Measurements from ENCODE around the gene RASSF5.
A peak's percentile ranks its signal among the peaks of the same experiment; 100 is the strongest.

RASSF5 gene, protein sequence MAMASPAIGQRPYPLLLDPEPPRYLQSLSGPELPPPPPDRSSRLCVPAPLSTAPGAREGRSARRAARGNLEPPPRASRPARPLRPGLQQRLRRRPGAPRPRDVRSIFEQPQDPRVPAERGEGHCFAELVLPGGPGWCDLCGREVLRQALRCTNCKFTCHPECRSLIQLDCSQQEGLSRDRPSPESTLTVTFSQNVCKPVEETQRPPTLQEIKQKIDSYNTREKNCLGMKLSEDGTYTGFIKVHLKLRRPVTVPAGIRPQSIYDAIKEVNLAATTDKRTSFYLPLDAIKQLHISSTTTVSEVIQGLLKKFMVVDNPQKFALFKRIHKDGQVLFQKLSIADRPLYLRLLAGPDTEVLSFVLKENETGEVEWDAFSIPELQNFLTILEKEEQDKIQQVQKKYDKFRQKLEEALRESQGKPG

DNA sequence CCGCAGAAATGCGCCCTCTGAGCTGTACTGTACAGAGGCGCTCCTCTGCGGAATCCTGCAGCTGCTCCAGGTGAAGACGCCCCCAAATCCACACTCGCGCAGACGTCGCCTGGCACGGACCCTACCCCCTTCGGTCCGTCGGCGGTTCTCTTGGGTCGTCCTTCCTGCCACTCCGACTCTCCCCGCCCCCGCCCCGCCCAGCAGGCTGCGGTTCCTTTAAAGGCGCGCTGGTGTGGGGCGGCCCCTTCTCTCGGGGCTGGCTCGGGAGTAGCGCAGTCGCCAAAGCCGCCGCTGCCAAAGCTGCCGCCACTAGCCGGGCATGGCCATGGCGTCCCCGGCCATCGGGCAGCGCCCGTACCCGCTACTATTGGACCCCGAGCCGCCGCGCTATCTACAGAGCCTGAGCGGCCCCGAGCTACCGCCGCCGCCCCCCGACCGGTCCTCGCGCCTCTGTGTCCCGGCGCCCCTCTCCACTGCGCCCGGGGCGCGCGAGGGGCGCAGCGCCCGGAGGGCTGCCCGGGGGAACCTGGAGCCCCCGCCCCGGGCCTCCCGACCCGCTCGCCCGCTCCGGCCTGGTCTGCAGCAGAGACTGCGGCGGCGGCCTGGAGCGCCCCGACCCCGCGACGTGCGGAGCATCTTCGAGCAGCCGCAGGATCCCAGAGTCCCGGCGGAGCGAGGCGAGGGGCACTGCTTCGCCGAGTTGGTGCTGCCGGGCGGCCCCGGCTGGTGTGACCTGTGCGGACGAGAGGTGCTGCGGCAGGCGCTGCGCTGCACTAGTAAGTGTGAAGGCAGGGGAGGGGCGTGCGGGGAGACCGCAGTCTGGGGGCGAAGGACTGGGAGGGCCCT lies at the start of gene RASSF5:
TSS of gene RASSF5 (plus strand) at position 248 of the 846 bp plus-strand sequence. CDS start at position 320, 72 bp downstream.
- no peak for DNase-seq (ENCODE audit: low spot score)

DNA sequence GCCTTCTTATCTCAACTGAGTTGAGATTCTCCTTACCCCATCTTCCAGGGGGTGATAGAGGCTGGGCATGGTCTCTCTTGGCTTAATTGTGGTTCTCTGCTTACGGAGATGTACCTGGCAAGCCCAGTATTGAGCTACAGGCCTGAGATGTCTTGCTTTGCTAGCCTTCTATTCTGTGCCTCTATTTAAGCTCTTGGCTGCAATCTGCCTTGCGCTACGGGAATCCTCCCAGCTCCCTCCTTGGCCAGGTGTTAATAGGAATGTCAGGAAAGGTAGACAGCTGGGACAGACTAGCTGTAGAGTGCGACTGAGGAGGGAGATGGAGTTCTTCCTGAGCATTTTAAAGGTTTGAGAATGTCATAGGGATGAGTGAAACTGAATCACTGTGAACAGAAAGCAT lies 47.6 kb upstream of the RASSF5 start:
- no peak for DNase-seq (ENCODE audit: low spot score)

DNA sequence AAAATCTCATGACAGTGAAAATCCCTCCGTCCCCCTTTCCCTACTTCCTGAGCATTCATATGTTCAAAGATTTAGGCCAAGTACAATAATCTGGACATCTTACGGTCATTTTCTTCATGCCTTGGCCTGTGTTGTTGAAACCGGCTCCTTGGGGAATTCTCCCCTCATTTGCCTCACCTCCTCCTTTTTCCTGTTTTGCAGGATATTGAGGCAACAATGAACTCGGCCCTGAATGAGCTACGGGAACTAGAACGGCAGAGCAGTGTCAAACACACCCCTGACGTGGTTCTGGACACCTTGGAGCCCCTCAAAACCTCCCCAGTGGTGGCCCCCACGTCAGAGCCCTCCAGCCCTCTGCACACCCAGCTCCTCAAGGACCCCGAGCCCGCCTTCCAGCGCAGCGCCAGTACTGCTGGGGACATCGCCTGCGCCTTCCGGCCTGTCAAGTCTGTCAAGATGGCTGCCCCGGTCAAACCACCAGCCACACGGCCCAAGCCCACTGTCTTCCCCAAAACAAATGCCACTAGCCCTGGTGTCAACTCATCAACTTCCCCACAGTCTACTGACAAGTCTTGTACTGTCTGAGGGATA lies 46.4 kb upstream of the RASSF5 start:
- DNase-seq (ENCODE audit: low spot score) = no peak

GRCh38 chr1:206461602-206462455 lies 45.5 kb upstream of the RASSF5 start:
- peak; percentile 74 for DNase-seq (ENCODE audit: low spot score)

DNA sequence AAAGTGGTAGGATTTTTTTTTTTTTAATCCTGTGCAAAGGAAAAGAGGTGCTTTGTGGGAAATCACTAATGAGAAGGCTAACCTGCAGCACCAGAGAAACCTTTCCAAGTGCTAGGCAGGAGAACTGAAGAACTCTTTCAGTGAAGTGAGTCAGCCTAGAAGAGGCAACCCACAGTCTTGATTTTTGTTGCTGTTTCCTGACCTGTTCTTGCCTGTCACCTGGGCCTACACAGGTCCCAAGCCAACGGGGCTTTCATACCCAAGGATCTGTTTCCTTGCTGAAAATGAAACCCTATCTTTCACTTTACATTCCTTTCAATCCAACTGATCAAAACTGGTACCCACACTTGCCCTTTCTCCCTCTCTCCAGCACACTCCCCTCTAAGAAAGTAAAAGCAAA lies 44.2 kb upstream of the RASSF5 start:
- no peak for DNase-seq (ENCODE audit: low spot score)

- no peak for DNase-seq (ENCODE audit: low spot score)
Measured at GRCh38 chr1:206463911-206464310, 43.4 kb upstream of the RASSF5 start.

DNA sequence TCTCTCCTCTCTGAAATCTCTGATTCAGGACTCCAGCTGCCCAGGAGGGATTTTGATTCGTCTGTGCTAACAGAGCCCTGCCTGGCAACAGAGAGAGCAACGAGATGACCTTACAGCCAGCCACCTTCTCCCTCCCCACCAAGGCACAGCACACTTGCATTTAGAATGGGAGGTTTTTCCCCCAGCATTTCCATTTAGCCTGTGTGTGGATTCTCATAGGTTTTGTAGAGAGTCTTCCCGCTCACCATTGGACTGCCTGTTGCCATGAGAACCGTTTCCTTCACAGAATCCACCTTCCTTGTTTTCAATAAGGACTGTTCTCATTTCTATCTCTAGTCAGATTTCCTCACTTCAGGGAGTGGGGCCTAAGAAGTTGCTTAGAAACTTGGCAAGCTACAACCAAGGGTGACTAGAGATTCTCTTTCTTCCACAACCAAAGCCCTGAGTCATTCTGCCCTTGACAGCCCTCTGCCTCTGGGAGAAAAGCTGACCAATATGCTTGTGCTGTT lies 42.8 kb upstream of the RASSF5 start:
- DNase-seq (ENCODE audit: low spot score) = peak; percentile 7

- DNase-seq (ENCODE audit: low spot score) = no peak
Measured at GRCh38 chr1:206465951-206466350, 41.4 kb upstream of the RASSF5 start.

- no peak for DNase-seq (ENCODE audit: low spot score)
Measured at GRCh38 chr1:206466840-206467649, 40.3 kb upstream of the RASSF5 start.

DNA sequence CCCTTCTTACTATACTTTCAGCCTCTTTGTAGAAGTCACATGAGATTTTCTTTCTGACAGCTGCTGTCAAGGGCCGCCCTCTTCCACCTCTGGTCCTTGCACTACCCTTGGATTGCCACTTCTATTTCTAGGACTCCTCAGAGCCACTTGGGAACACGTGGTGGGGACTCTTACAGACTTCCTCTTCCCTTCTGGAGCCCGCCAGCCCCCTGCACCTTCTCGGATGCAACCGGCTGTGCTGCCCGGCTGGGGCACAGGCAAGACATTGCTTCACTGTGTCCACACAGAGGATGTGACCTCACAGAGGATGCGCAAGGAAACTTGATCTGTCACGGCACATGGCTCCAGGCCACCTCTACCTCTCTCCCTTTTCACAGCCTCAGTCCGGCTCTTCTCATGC lies 39.4 kb upstream of the RASSF5 start:
- DNase-seq (ENCODE audit: low spot score) = no peak

DNA sequence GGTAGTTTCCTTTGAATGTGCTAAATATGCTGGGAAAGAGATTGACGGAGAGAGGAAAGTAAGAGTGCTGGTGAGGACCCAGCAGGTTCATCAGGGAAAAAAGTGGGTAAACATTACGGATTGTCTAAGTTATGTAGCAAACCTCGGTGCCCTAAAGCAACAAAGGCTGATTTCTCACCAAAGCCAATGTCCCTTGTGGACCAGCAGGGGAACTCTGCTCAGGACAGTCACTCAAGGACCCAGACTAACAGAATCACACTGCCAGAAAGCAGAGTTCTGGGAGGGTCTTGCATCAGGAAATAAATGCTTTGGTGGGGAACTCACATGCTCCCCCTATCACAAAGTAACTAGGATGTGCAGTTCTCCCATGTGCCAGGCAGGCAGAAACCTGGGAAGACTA lies 38.8 kb upstream of the RASSF5 start:
- DNase-seq (ENCODE audit: low spot score) = no peak

DNA sequence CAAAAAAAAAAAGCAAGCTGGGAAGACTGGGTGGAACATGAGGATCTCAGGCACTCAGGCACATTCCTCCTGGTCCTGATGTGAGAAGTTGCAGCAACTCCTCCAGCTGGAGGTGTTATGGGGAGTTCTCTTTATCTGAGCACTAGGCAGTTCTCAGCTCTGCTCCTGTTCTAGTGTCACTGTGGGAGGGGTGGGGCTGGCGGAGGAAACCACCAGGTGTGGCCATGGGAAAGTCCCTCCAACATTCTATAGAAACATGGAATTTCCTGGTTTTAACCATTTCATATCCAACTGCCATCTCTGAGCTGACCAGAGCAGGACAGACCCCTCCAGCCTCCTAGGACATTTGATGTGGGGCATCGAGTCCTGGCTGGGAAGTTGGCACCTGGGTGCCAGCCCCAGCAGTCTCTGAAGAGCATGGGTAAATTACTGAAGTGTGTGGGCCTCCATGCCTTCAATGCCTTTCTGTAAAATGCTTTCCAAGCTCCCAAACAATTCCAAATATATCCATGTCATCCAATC lies 37.9 kb upstream of the RASSF5 start:
- no peak for DNase-seq (ENCODE audit: low spot score)

DNA sequence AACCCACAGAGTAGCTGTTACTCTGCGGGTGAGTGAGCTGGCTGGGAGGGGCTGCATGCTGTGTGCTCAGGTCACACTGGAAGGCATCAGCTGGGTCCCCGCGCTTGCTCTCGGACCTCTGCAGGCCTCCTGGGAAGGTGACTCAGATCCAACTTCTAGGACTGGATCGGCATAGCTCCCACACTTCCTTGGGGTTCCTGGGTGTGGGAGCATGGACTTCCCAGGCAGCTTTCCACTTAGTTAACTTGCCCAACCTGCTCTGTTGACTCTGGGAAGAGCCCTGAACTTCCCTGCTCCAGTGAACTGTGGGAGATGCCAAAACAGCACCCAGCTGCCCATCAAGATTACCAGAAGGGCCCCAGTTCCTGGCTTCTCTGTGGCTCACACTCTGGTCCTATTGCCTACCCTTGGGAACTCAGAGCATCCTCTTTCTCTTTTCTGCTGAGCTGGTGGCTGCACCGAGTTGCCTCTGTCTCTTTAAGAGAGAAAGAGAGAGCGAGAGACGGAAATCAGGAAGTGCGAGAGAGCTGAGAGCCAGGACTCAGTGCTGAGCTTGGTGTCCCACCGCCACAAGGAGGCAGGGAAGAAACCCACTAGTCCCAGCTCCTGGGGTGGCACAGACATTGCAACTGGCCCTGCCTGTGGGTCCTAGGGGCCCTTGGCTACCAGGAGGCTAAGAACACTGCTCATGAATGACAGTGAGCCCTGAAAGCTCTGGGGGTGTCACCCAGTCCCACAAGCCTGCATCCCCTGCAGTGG lies 37.2 kb upstream of the RASSF5 start, which contains the start of gene IKBKE:
TSS of gene IKBKE (plus strand) at position 544 of the 759 bp plus-strand sequence. CDS start 2,752 bp downstream, outside the sequence.
- peak; percentile 86 for DNase-seq (ENCODE audit: low spot score)

DNA sequence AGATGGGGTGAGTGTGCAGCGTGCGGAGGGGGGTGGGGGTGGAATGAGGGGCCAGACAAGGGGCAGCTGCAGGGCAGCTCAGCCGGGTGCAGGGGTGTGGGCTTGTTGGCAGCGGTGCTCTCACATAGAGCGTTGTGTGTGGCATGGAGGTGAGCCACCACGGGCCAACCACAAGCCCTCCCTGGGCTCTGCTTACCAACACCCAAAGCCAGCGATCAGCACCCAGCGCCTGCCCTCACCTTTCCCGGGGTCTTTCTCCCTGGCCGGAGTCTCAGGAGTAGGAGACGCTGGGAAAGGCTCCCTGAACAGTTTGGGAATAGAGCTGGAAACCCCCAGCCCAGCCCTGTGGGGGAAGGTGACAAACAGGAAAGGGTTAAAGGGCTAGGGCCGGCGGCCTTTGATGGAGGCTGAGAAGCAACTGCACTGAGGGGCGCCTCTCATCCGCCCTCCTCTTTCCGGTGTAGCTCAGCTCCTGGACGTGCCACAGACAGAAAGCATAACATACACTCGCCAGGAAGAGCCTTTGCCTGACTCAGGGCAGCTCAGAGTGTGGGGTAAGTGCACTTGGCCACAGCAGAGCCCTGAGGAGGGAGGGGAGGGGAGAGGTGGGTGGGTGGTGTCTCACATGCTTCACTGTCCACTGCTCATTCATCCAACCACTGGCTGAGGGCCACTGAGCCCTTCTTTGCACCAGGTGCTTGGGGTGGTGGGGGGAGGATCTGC lies 36.5 kb upstream of the RASSF5 start:
- peak; percentile 77 for DNase-seq (ENCODE audit: low spot score)

GRCh38 chr1:206471415-206471801 lies 35.9 kb upstream of the RASSF5 start:
- no peak for DNase-seq (ENCODE audit: low spot score)

GRCh38 chr1:206472024-206472423 lies 35.3 kb upstream of the RASSF5 start:
- no peak for DNase-seq (ENCODE audit: low spot score)

DNA sequence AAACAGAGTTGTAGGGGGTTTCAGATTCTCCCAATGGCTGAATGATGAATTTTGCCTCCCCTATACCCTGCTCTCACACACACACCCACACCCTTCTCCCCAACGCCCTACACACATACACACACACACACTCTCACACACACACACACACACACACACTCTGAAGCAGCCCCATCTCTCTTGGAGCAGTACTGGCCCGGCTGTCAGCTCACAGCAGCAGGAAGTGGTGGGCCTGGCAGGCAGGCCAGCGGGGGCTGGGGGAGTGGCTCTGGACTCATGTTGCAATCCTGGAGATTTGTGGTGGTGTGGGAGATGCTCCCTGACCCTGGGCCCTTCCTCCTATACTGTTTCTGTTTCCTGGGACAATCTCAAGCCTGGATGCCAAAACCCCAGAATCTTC lies 34.9 kb upstream of the RASSF5 start:
- no peak for DNase-seq (ENCODE audit: low spot score)

- DNase-seq (ENCODE audit: low spot score) = no peak
Measured at GRCh38 chr1:206472886-206473285, 34.4 kb upstream of the RASSF5 start.

GRCh38 chr1:206476058-206476457 lies 31.3 kb upstream of the RASSF5 start:
- DNase-seq (ENCODE audit: low spot score) = no peak
